OCI-LY7 (cell line): Measurements from ENCODE around the gene TMEM143.

ENCODE experiments used
- EZH2phosphoT487 ChIP-seq: fragments of 200-600 bp; sonication (generic); IDR thresholded peaks from 2 replicates; pipeline ENCODE4 v1.6.1; 2018; ENCODE audit warnings: low read depth, borderline replicate concordance, mild to moderate bottlenecking, mixed run types, antibody characterized with exemption, low read length, moderate library complexity, mixed read lengths
- TF ChIP-seq, protein P1 (sequence below): fragments of 200-600 bp; sonication (generic); conservative IDR thresholded peaks from 2 replicates; pipeline ENCODE4 v1.5.1; 2014; ENCODE audit warnings: mild to moderate bottlenecking, antibody characterized with exemption, low read length, moderate library complexity, mixed read lengths

DNA sequence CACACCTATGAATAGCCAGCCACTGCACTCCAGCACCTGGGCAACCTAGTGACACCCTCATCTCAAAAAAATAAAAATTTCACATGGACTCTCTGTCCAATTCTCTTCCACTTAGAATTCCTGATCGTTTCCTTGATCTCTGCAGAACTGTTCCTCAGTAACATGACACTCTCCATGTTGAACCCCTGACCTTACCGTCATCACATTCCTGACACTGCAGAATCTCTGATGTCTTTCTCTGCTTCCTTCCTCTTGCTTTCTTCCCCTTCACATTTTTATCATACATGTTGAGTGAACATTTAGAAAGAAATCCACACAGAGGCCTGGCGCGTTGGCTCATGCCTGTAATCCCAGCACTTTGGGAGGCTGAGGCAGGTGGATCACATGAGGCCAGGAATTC lies 78.8 kb downstream of the TMEM143 start:
- TF ChIP-seq, protein P1, sequence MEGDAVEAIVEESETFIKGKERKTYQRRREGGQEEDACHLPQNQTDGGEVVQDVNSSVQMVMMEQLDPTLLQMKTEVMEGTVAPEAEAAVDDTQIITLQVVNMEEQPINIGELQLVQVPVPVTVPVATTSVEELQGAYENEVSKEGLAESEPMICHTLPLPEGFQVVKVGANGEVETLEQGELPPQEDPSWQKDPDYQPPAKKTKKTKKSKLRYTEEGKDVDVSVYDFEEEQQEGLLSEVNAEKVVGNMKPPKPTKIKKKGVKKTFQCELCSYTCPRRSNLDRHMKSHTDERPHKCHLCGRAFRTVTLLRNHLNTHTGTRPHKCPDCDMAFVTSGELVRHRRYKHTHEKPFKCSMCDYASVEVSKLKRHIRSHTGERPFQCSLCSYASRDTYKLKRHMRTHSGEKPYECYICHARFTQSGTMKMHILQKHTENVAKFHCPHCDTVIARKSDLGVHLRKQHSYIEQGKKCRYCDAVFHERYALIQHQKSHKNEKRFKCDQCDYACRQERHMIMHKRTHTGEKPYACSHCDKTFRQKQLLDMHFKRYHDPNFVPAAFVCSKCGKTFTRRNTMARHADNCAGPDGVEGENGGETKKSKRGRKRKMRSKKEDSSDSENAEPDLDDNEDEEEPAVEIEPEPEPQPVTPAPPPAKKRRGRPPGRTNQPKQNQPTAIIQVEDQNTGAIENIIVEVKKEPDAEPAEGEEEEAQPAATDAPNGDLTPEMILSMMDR, result no peak
- no peak for TF ChIP-seq EZH2phosphoT487
